Adrenal gland (tissue), 12 donors: Measurements from ENCODE around the gene TMA7. TPM values are rescaled to one million over a fixed set of nuclear protein-coding genes. Genes with fewer than 3 reads are reported as not detected.
"Not testable (repeated sequence)": the region's sequence is repeated elsewhere in the genome, so short reads cannot be mapped to it uniquely, and the experiment has no call there.

Experiments
- DNase-seq, 7 donors: peaks; one replicate each; pipeline ENCODE4 v3.0.0-alpha.2; 2019 to 2020
- H3K27ac ChIP-seq, 5 donors: fragments of 200-600 bp; sonication (generic) in 4 of 5; 1 replicate in 3 of 5; 2 replicates in 2 of 5; pipeline versions ENCODE4 v1.5.1 to v1.8.0; 2016 to 2020; ENCODE audit warnings: mild to moderate bottlenecking in 1 of 5
- H3K27me3 ChIP-seq: fragments of 200-600 bp; 2 replicates; pipeline ENCODE4 v1.8.0; 2021
- H3K36me3 ChIP-seq, 2 donors: fragments of 200-600 bp; replicated peaks in 1 of 2; 1 replicate in 1 of 2; 2 replicates in 1 of 2; pipeline versions ENCODE4 v1.5.1 to v1.8.0; 2018 to 2022
- H3K4me1 ChIP-seq, 2 donors: fragments of 200-600 bp; replicated peaks in 1 of 2; 1 replicate in 1 of 2; 2 replicates in 1 of 2; pipeline versions ENCODE4 v1.5.1 to v1.8.0; 2018 to 2021
- H3K4me3 ChIP-seq, 4 donors: fragments of 200-600 bp; sonication (generic) in 3 of 4; one replicate each; pipeline ENCODE4 v1.5.1; 2016 to 2018
- H3K9me3 ChIP-seq, 3 donors: fragments of 200-600 bp; sonication (generic) in 1 of 3; replicated peaks in 1 of 3; 1 replicate in 2 of 3; 2 replicates in 1 of 3; pipeline versions ENCODE4 v1.5.1 to v1.8.0; 2016 to 2021
- POLR2A ChIP-seq, 2 donors: fragments of 450-650 bp; IDR thresholded peaks; one replicate each; pipeline ENCODE4 v1.6.1; 2017; ENCODE audit warnings: antibody characterized with exemption in 2 of 2, mild to moderate bottlenecking in 2 of 2, moderate library complexity in 1 of 2
- WGBS, 4 donors: extraction: QIAGEN DNeasy Blood & Tissue Kit in 2 of 4; methylation state at CpG; one replicate each; pipeline versions ENCODE4 v1.1.5 to v1.1.7; 2013 to 2017; 5-methylcytosine and 5-hydroxymethylcytosine counted together
- intact Hi-C, 2 donors: fragments of 100-400 bp; cut with DNase I; formaldehyde crosslinking; loops; one replicate each; pipeline versions ENCODE4 v1.14.1 to v1.15.0; 2022 to 2023
- polyA plus RNA-seq, 3 donors: library from polyadenylated mRNA; stranded (reverse); fragments of 200-250 nt in 2 of 3; fragments of 350-450 nt in 1 of 3; fragmentation: Illumina TruSeq in 1 of 3; extraction: RNeasy Lipid Tissue Mini Kit (QIAGEN cat#74804) in 1 of 3; gene quantifications; one replicate each; pipeline ENCODE4 v1.2.3, GENCODE V29; 2013 to 2014
- total RNA-seq, 9 donors: library from RNA; depleted of rRNA in 4 of 9; stranded (reverse); fragments of >200 nt in 4 of 9; fragments of 120-200 nt in 1 of 9; fragmentation: NEBNext Ultra II Directional in 1 of 9; extraction: Animal tissue kit (Norgen Biotek cat#: 25700) in 1 of 9; gene quantifications; one replicate each; pipeline versions ENCODE4 v1.1.0 to v1.2.4, GENCODE V29; 2013 to 2023
- TF ChIP-seq, protein P1 (sequence below), 6 experiments: fragments of 450-650 bp in 4 of 6; fragments of 200-600 bp in 2 of 6; sonication (generic) in 1 of 6; IDR thresholded peaks; 1 replicate in 5 of 6; 2 replicates in 1 of 6; pipeline versions ENCODE4 v1.5.1 to v1.8.0; 2016 to 2021; ENCODE audit warnings: antibody characterized with exemption in 6 of 6, mild to moderate bottlenecking in 2 of 6, moderate library complexity in 1 of 6
- donor health status: healthy with polysubstance abuse.
- donor health status: Bipolar disorder and iron deficiency.
- donor health status: DM: yes; HTN: yes; CAD: no.
- donor health status: DM: no; HTN: no; CAD: no.
- donor health status: DM: no; HTN: no; CAD: no.
- donor health status: DM: yes; HTN: yes; CAD: no.

Gene TMA7
- total and polyA plus RNA-seq, 12 donors = 177 to 891 (median 284) TPM

GRCh38 chr3:48456456-48456855 is 16.4 kb downstream of the TMA7 start:
- Histone ChIP-seq H3K36me3 (peaks cover 0 to 89% of the 10 kb centered on the region in 2 donors), H3K27me3 (no peaks in the 10 kb centered on the region), H3K4me3 (no peak overlapping the region), H3K4me1 (no peaks in the 10 kb centered on the region), H3K27ac (no peak overlapping the region), H3K9me3 (no peaks in the 10 kb centered on the region)
- intact Hi-C loops = no loop called here
- no peak for TF ChIP-seq POLR2A (IDR thresholded peaks at IDR 0.05)
- TF ChIP-seq, protein P1, sequence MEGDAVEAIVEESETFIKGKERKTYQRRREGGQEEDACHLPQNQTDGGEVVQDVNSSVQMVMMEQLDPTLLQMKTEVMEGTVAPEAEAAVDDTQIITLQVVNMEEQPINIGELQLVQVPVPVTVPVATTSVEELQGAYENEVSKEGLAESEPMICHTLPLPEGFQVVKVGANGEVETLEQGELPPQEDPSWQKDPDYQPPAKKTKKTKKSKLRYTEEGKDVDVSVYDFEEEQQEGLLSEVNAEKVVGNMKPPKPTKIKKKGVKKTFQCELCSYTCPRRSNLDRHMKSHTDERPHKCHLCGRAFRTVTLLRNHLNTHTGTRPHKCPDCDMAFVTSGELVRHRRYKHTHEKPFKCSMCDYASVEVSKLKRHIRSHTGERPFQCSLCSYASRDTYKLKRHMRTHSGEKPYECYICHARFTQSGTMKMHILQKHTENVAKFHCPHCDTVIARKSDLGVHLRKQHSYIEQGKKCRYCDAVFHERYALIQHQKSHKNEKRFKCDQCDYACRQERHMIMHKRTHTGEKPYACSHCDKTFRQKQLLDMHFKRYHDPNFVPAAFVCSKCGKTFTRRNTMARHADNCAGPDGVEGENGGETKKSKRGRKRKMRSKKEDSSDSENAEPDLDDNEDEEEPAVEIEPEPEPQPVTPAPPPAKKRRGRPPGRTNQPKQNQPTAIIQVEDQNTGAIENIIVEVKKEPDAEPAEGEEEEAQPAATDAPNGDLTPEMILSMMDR (IDR thresholded peaks at IDR 0.05) = no peak
- 89 to 100% (median 93%) methylated on average over 1 of the region's 1 CpG for WGBS, 4 donors
- DNase-seq = no peak

DNA sequence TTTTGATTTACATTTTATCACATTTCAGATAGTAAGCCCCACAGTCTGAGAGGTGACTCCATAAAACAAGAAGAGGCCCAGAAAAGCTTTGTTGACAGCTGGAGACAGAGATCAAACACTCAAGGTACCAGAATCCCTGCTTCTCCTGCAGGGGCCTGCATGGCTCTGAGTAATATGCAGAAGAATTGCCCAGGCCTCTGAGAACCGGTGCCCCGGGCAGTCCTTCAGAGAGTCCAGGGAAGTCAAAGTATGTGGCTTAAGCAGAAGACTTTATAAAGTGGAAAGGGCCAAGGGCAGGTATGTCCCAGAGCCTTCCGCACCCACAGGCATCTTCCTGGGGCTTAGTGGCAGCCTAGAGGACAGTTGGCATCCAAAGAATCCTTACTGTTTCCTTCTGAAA is 19.3 kb downstream of the TMA7 start:
- Histone ChIP-seq H3K36me3 (peaks cover 0 to 72% of the 10 kb centered on the region in 2 donors), H3K4me1 (no peaks in the 10 kb centered on the region), H3K27ac (no peak overlapping the region), H3K9me3 (no peaks in the 10 kb centered on the region), H3K27me3 (no peaks in the 10 kb centered on the region), H3K4me3 (no peak overlapping the region)
- intact Hi-C loops = no loop called here
- no peak for TF ChIP-seq POLR2A (IDR thresholded peaks at IDR 0.05)
- TF ChIP-seq, protein P1 (IDR thresholded peaks at IDR 0.05) = no peak
- WGBS, 4 donors = 88 to 99% (median 96%) methylated on average over 3 of the region's 3 CpGs
- DNase-seq = no peak

GRCh38 chr3:48459773-48460516 is 19.9 kb downstream of the TMA7 start:
- 84 to 90% (median 88%) methylated on average over 3 to 7 of the region's 7 CpGs for WGBS, 4 donors

GRCh38 chr3:48460517-48460902 is 20.5 kb downstream of the TMA7 start:
- Histone ChIP-seq H3K27ac (no peak overlapping the region), H3K4me1 (peaks cover 5 to 8% of the 10 kb centered on the region in 2 donors), H3K4me3 (no peak overlapping the region), H3K36me3 (peaks cover 0 to 66% of the 10 kb centered on the region in 2 donors), H3K27me3 (no peaks in the 10 kb centered on the region), H3K9me3 (no peaks in the 10 kb centered on the region)
- 82 to 97% (median 93%) methylated on average over 3 of the region's 3 CpGs for WGBS, 4 donors
- no peak for DNase-seq
- intact Hi-C loops = loop anchor here in 1 of 2 donors (5.0 kb wide), 1 partner anchor 92 kb away; no protein-coding TSS in a partner anchor
- TF ChIP-seq, protein P1 (IDR thresholded peaks at IDR 0.05) = no peak
- TF ChIP-seq POLR2A (IDR thresholded peaks at IDR 0.05) = no peak

More at GRCh38 chr3:48459773-48460516, 19.9 kb downstream of the TMA7 start:
- DNase-seq = no peak
- H3K36me3 ChIP-seq = peaks cover 0 to 71% of the 10 kb centered on the region in 2 donors
- peaks cover under 1 to 3% of the 10 kb centered on the region in 2 donors for H3K4me1 ChIP-seq
- intact Hi-C loops = loop anchor here in 1 of 2 donors (5.0 kb wide), 1 partner anchor 92 kb away; no protein-coding TSS in a partner anchor
- no peak overlapping the region for H3K27ac ChIP-seq
- H3K4me3 ChIP-seq = no peak overlapping the region
- H3K9me3 ChIP-seq = no peaks in the 10 kb centered on the region
- TF ChIP-seq POLR2A (IDR thresholded peaks at IDR 0.05) = no peak
- TF ChIP-seq, protein P1 (IDR thresholded peaks at IDR 0.05) = no peak
- no peaks in the 10 kb centered on the region for H3K27me3 ChIP-seq

- not testable (repeated sequence) for H3K27ac ChIP-seq, DNase-seq, H3K27me3 ChIP-seq, H3K4me3 ChIP-seq, H3K9me3 ChIP-seq
- peaks cover 14 to 15% of the 10 kb centered on the region in 2 donors for H3K4me1 ChIP-seq
- H3K36me3 ChIP-seq = peaks cover 0 to 57% of the 10 kb centered on the region in 2 donors
- 91 to 98% (median 93%) methylated on average over 7 of the region's 7 CpGs for WGBS, 4 donors
- intact Hi-C loops = loop anchor here in 1 of 2 donors (5.0 kb wide), 1 partner anchor 91 kb away; no protein-coding TSS in a partner anchor
These were observed 21.7 kb downstream of the TMA7 start for GRCh38 chr3:48461767-48462166.
